GM20000 (cell line): Measurements from ENCODE around the gene COL18A1.

Experiments used
- DNase-seq: peaks from one replicate; pipeline ENCODE4 v3.0.0; 2012; ENCODE audit warnings: low spot score
- CTCF ChIP-seq: IDR thresholded peaks from 2 replicates; pipeline ENCODE4 v1.5.1; 2012; ENCODE audit warnings: mild to moderate bottlenecking, control low read depth; ENCODE audit errors: extremely low read depth, missing control alignments

Gene COL18A1

GRCh38 chr21:45381036-45381787 is 23.8 kb upstream of the COL18A1 start:
- no peak for TF ChIP-seq CTCF
- no peak for DNase-seq

- TF ChIP-seq CTCF = no peak
- DNase-seq = no peak
Observed at GRCh38 chr21:45381865-45382696, 22.9 kb upstream of the COL18A1 start.

- no peak for DNase-seq
Observed at GRCh38 chr21:45382697-45382997, 22.3 kb upstream of the COL18A1 start.

GRCh38 chr21:45383111-45383614 is 21.8 kb upstream of the COL18A1 start:
- DNase-seq = no peak

More at GRCh38 chr21:45382697-45382997, 22.3 kb upstream of the COL18A1 start:
- TF ChIP-seq CTCF = no peak

GRCh38 chr21:45383615-45384201 is 21.3 kb upstream of the COL18A1 start:
- no peak for TF ChIP-seq CTCF
- DNase-seq = no peak

More at GRCh38 chr21:45383111-45383614, 21.8 kb upstream of the COL18A1 start:
- no peak for TF ChIP-seq CTCF

- TF ChIP-seq CTCF = no peak
- DNase-seq = no peak
Observed at GRCh38 chr21:45384656-45385548, 20.1 kb upstream of the COL18A1 start.
